ENCODE measurements around the gene RMI1.

GRCh38 chr9:83971485-83971884 lies 9.1 kb upstream of the RMI1 start:
- TF ChIP-seq POLR2AphosphoS5 (IDR thresholded peaks at IDR 0.05; ENCODE audit: insufficient read depth in 1 of 2, low read depth in 1 of 2), result no peak
- no peak for TF ChIP-seq CTCF (IDR thresholded peaks at IDR 0.05)
